HL-60 (cell line): ENCODE measurements around the gene ANKFY1.

Experiments used
- CTCF ChIP-seq: IDR thresholded peaks from one replicate; pipeline ENCODE4 v1.5.1; 2011; ENCODE audit warnings: low read length, control low read depth, inconsistent platforms; ENCODE audit not compliant: insufficient read depth
- GABPA ChIP-seq: IDR thresholded peaks from 2 replicates; pipeline ENCODE4 v1.6.1; 2012; ENCODE audit warnings: low read depth
- SPI1 ChIP-seq: IDR thresholded peaks from 2 replicates; pipeline ENCODE4 v1.6.1; 2012; ENCODE audit warnings: low read depth, mild to moderate bottlenecking, borderline replicate concordance

GRCh38 chr17:4269915-4270314 lies 6.1 kb upstream of the ANKFY1 start:
- TF ChIP-seq CTCF (no peak), SPI1 (no peak), GABPA (no peak)
